GM19372 (cell line): ENCODE measurements around the gene MYORG.
"Not testable (repeated sequence)": the region's sequence is repeated elsewhere in the genome, so short reads cannot be mapped to it uniquely, and the experiment has no call there.

Experiments
- ATAC-seq: cut with Tn5 transposase; IDR thresholded peaks from one replicate; pipeline ENCODE4 v1.9.1; 2021; ENCODE audit warnings: mild to moderate bottlenecking, low read depth, moderate library complexity; ENCODE audit not compliant: unreplicated experiment

The MYORG gene

GRCh38 chr9:34370970-34371880, 5.5 kb downstream of the MYORG start:
- no peak for ATAC-seq

- ATAC-seq, result no peak
Observed at GRCh38 chr9:34370335-34370969, 6.2 kb downstream of the MYORG start.

- no peak for ATAC-seq
Observed at GRCh38 chr9:34369636-34370035, 7.1 kb downstream of the MYORG start.

GRCh38 chr9:34368796-34369195, 7.9 kb downstream of the MYORG start:
- ATAC-seq, result not testable (repeated sequence)

- ATAC-seq, result not testable (repeated sequence)
Observed at GRCh38 chr9:34367751-34368410, 8.8 kb downstream of the MYORG start.

- ATAC-seq, result no peak
Observed at GRCh38 chr9:34366365-34366764, 10.3 kb downstream of the MYORG start.

GRCh38 chr9:34365282-34365681, 11.4 kb downstream of the MYORG start:
- no peak for ATAC-seq

- no peak for ATAC-seq
Observed at GRCh38 chr9:34363619-34364351, 12.9 kb downstream of the MYORG start.

GRCh38 chr9:34362614-34363214, 14.0 kb downstream of the MYORG start:
- no peak for ATAC-seq

- not testable (repeated sequence) for ATAC-seq
Observed at GRCh38 chr9:34352957-34353356, 23.7 kb downstream of the MYORG start.

- not testable (repeated sequence) for ATAC-seq
Observed at GRCh38 chr9:34352122-34352652, 24.5 kb downstream of the MYORG start.

GRCh38 chr9:34349324-34349723, 27.4 kb downstream of the MYORG start:
- no peak for ATAC-seq

- no peak for ATAC-seq
Observed at GRCh38 chr9:34347800-34348158, 28.9 kb downstream of the MYORG start.

- no peak for ATAC-seq
Observed at GRCh38 chr9:34346873-34347799, 29.6 kb downstream of the MYORG start.

GRCh38 chr9:34343605-34344004, 33.1 kb downstream of the MYORG start:
- no peak for ATAC-seq

- no peak for ATAC-seq
Observed at GRCh38 chr9:34343090-34343489, 33.6 kb downstream of the MYORG start.

GRCh38 chr9:34341659-34342295, 34.9 kb downstream of the MYORG start:
- no peak for ATAC-seq

- ATAC-seq, result no peak
Observed at GRCh38 chr9:34338665-34339385, 37.9 kb downstream of the MYORG start.
